ENCODE measurements around the gene TMPRSS15.

DNA sequence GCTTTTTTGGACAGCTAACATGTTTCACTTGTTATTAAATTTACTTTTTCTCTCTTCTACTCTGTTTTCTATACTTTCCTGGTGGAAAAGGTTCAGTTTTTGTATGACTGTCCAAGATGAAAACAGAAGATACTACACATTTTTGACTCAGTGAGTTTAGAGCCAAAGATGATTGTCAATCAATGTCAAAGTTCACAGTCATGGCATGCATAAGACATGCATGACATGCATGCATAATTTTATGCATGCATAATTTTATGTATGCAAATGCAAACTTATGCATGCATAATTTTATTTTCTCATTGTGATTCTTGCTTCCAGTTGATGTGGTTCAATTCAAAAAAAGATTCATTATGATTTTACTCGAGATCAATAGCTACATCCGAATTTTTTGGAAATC, 48.1 kb upstream of the TMPRSS15 start:
- TF ChIP-seq, protein P1, sequence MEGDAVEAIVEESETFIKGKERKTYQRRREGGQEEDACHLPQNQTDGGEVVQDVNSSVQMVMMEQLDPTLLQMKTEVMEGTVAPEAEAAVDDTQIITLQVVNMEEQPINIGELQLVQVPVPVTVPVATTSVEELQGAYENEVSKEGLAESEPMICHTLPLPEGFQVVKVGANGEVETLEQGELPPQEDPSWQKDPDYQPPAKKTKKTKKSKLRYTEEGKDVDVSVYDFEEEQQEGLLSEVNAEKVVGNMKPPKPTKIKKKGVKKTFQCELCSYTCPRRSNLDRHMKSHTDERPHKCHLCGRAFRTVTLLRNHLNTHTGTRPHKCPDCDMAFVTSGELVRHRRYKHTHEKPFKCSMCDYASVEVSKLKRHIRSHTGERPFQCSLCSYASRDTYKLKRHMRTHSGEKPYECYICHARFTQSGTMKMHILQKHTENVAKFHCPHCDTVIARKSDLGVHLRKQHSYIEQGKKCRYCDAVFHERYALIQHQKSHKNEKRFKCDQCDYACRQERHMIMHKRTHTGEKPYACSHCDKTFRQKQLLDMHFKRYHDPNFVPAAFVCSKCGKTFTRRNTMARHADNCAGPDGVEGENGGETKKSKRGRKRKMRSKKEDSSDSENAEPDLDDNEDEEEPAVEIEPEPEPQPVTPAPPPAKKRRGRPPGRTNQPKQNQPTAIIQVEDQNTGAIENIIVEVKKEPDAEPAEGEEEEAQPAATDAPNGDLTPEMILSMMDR (conservative IDR thresholded peaks at IDR 0.05 in 1 of 2, IDR thresholded peaks at IDR 0.05 in 1 of 2; ENCODE audit: extremely low read depth in 1 of 2, insufficient read depth in 1 of 2, low read depth in 1 of 2, low read length in 2 of 2) = no peak
- TF ChIP-seq EZH2 (IDR thresholded peaks at IDR 0.05; ENCODE audit: borderline replicate concordance, low read length) = no peak
